Mammary epithelial cell (primary cell): ENCODE data around the gene DUSP10.

Experiments
- EZH2 ChIP-seq: IDR thresholded peaks from 2 replicates; pipeline ENCODE4 v1.6.1; 2012; ENCODE audit warnings: low read length, inconsistent platforms, borderline replicate concordance
- TF ChIP-seq, protein P1 (sequence below), 2 donors: IDR thresholded peaks in 1 of 2; conservative IDR thresholded peaks in 1 of 2; 2 replicates each; pipeline ENCODE4 v1.5.1; 2011 to 2012; ENCODE audit warnings: inconsistent platforms in 2 of 2, low read length in 2 of 2, mild to moderate bottlenecking in 2 of 2, control low read depth in 1 of 2, low read depth in 1 of 2; ENCODE audit not compliant: insufficient read depth in 1 of 2; ENCODE audit errors: extremely low read depth in 1 of 2

DNA sequence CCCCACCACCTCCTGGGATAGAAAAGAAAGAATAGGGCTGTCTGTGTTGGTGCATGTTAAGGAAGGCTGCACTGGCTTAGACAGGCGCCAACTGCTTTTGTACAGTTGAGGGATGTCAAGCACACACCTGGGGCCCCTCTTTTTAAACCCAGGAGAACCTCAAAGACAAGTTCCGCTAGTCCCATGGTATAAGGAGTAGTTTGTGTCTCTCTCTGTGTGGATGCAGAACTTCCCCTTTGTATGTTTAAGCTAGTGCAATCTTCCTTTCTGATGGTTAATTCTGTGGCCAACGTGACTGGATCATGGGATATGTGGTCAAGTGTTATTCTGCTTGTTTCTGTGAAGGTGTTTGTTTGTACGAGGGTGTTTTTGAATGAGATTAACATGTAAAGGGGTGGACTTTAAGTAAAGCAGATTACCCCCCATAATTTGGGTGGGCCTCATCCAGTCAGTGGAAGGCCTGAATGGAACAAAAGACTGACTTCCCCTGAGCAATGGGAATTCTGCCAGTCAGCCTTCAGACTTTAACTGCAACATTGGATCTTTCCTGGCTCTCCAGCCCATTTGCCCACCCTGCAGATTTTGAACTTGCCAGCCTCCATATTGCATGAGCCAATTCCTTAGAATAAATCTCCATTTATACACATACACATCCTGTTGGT, 9.5 kb upstream of the DUSP10 start:
- TF ChIP-seq, protein P1, sequence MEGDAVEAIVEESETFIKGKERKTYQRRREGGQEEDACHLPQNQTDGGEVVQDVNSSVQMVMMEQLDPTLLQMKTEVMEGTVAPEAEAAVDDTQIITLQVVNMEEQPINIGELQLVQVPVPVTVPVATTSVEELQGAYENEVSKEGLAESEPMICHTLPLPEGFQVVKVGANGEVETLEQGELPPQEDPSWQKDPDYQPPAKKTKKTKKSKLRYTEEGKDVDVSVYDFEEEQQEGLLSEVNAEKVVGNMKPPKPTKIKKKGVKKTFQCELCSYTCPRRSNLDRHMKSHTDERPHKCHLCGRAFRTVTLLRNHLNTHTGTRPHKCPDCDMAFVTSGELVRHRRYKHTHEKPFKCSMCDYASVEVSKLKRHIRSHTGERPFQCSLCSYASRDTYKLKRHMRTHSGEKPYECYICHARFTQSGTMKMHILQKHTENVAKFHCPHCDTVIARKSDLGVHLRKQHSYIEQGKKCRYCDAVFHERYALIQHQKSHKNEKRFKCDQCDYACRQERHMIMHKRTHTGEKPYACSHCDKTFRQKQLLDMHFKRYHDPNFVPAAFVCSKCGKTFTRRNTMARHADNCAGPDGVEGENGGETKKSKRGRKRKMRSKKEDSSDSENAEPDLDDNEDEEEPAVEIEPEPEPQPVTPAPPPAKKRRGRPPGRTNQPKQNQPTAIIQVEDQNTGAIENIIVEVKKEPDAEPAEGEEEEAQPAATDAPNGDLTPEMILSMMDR (conservative IDR thresholded peaks at IDR 0.05 in 1 of 2, IDR thresholded peaks at IDR 0.05 in 1 of 2; ENCODE audit: extremely low read depth in 1 of 2, insufficient read depth in 1 of 2, low read depth in 1 of 2, low read length in 2 of 2), result no peak
- no peak for TF ChIP-seq EZH2
